Transverse colon (tissue), 4 donors: ENCODE data around the gene FTSJ3. TPM values are rescaled to one million over a fixed set of nuclear protein-coding genes. Genes with fewer than 3 reads are reported as not detected.

Experiments used
- DNase-seq: peaks from one replicate; pipeline ENCODE4 v3.0.0-alpha.2; 2019
- H3K27ac ChIP-seq, 4 donors: fragments of 200-600 bp; sonication (generic); 2 replicates each; pipeline ENCODE4 v1.5.1; 2016 to 2018; ENCODE audit warnings: inconsistent platforms in 4 of 4
- H3K27me3 ChIP-seq: fragments of 200-600 bp; sonication (generic); 2 replicates; pipeline ENCODE4 v1.5.1; 2017; ENCODE audit warnings: inconsistent platforms
- H3K36me3 ChIP-seq, 4 donors: fragments of 200-600 bp; sonication (generic); 2 replicates each; pipeline ENCODE4 v1.5.1; 2017 to 2019; ENCODE audit warnings: inconsistent platforms in 4 of 4
- H3K4me1 ChIP-seq, 4 donors: fragments of 200-600 bp; sonication (generic); 2 replicates each; pipeline ENCODE4 v1.5.1; 2017 to 2020; ENCODE audit warnings: inconsistent platforms in 4 of 4
- H3K4me3 ChIP-seq, 4 donors: fragments of 200-600 bp; sonication (generic); 1 replicate in 1 of 4; 2 replicates in 3 of 4; pipeline versions ENCODE4 v1.5.1 to v1.6.1; 2017 to 2019; ENCODE audit warnings: inconsistent platforms in 4 of 4
- H3K9me3 ChIP-seq, 2 donors: fragments of 200-600 bp; sonication (generic); 2 replicates each; pipeline ENCODE4 v1.5.1; 2017 to 2019; ENCODE audit warnings: inconsistent platforms in 2 of 2
- EP300 ChIP-seq: sonication (generic); formaldehyde crosslinking; IDR thresholded peaks from one replicate; pipeline ENCODE4 v1.6.1; 2017; ENCODE audit warnings: antibody characterized with exemption, low read depth
- POLR2A ChIP-seq: fragments of 450-650 bp; IDR thresholded peaks from one replicate; pipeline ENCODE4 v1.6.1; 2016; ENCODE audit warnings: antibody characterized with exemption, mild to moderate bottlenecking, moderate library complexity
- POLR2AphosphoS5 ChIP-seq, 3 donors: sonication (generic); formaldehyde crosslinking; IDR thresholded peaks; one replicate each; pipeline ENCODE4 v1.6.1; 2016; ENCODE audit warnings: antibody characterized with exemption in 3 of 3
- WGBS, 2 donors: methylation state at CpG; one replicate each; pipeline ENCODE4 v1.1.5; 2018; ENCODE audit warnings: low coverage in 1 of 2; 5-methylcytosine and 5-hydroxymethylcytosine counted together
- in situ Hi-C, 4 donors: fragments of 200-750 bp; cut with MboI; loops; one replicate each; pipeline versions ENCODE4 v1.15.0 to v1.15.1; 2017; ENCODE audit warnings: low sequenced_read_pairs in 3 of 4, low pct_ligation_motif_present in 1 of 4, low pct_unique_long_range_greater_than_20kb in 1 of 4
- intact Hi-C: fragments of 100-400 bp; cut with DNase I; formaldehyde crosslinking; loops from one replicate; pipeline ENCODE4 v1.15.1; 2023; ENCODE audit warnings: low total_unique reads
- total RNA-seq, 4 donors: library from RNA; depleted of rRNA; stranded (reverse); fragments of >200 nt; gene quantifications; one replicate each; pipeline ENCODE4 v1.1.0, GENCODE V29; 2016
- TF ChIP-seq, protein P1 (sequence below), 5 experiments: fragments of 200-600 bp in 3 of 5; fragments of 450-650 bp in 2 of 5; sonication (generic) in 3 of 5; IDR thresholded peaks; 1 replicate in 2 of 5; 2 replicates in 3 of 5; pipeline ENCODE4 v1.5.1; 2016 to 2017; ENCODE audit warnings: antibody characterized with exemption in 5 of 5, inconsistent platforms in 3 of 5, mild to moderate bottlenecking in 2 of 5, moderate library complexity in 1 of 5

Gene FTSJ3
- total RNA-seq, 4 donors from 2014 or later, result 17.7 to 45.9 (median 34.6) TPM

GRCh38 chr17:63850401-63850800, 22.9 kb upstream of the FTSJ3 start:
- H3K27ac ChIP-seq, result no peak overlapping the region
- TF ChIP-seq POLR2AphosphoS5 (IDR thresholded peaks at IDR 0.05) (no peak), POLR2A (no peak), EP300 (no peak)
- TF ChIP-seq, protein P1, sequence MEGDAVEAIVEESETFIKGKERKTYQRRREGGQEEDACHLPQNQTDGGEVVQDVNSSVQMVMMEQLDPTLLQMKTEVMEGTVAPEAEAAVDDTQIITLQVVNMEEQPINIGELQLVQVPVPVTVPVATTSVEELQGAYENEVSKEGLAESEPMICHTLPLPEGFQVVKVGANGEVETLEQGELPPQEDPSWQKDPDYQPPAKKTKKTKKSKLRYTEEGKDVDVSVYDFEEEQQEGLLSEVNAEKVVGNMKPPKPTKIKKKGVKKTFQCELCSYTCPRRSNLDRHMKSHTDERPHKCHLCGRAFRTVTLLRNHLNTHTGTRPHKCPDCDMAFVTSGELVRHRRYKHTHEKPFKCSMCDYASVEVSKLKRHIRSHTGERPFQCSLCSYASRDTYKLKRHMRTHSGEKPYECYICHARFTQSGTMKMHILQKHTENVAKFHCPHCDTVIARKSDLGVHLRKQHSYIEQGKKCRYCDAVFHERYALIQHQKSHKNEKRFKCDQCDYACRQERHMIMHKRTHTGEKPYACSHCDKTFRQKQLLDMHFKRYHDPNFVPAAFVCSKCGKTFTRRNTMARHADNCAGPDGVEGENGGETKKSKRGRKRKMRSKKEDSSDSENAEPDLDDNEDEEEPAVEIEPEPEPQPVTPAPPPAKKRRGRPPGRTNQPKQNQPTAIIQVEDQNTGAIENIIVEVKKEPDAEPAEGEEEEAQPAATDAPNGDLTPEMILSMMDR (IDR thresholded peaks at IDR 0.05), result no peak
- no peak overlapping the region for H3K4me3 ChIP-seq
- H3K27me3 ChIP-seq, result no peaks in the 10 kb centered on the region
- no peaks in the 10 kb centered on the region for H3K9me3 ChIP-seq
- DNase-seq, result no peak
- intact Hi-C loops, result no loop called here
- 80 to 84% methylated on average over 9 of the region's 9 CpGs for WGBS, 2 donors
- in situ Hi-C loops, result no loop called here
- peaks cover 0 to 17% (median 5%) of the 10 kb centered on the region in 4 donors for H3K4me1 ChIP-seq
- no peaks in the 10 kb centered on the region for H3K36me3 ChIP-seq

DNA sequence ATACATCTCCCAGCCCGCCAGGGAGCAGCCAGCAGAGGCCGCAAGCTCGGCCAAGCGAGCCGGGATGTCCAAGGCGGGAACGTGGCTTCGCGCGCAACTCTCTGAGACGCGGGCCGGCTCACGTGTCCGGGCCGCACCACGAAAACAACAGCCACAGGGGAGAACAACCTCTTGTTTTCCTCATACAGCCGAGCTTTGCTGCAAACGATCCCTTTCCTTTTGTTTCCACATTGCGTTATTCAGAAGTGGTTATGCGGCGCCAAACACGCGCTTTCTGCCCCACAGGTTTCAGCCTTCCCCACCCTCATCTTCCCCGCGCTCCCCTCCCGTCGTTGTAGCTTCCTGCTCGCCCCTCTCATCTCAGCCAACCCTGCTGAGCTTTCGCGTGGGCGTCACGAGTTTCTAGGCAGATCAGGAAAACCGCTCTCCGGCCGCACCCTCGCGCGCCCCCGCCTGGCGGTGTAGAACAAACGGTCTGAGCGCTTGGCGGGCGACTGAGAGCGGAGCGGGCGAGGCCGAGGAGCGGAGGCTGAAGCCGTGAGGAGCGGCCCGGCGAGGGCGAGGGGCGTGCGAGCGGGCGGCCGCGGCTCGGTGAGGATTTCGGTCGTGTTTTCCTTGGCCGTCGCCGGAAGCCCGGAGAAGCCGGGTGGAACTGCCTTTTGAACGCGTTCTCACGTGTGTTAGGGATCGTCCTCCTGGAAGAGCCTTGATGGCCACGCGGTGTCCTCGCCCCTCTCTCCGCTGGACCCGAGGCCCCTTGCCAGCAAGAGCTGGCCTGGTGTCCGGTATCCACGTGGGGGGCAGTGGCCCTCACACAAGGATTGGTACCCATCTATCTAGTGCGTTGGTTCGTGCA, 21.6 kb upstream of the FTSJ3 start:
- TF ChIP-seq EP300 (no peak), POLR2AphosphoS5 (IDR thresholded peaks at IDR 0.05) (peak in 1 of 3 donors; percentile 34), POLR2A (no peak)
- TF ChIP-seq, protein P1 (IDR thresholded peaks at IDR 0.05), result peak; percentile 54 to 72 (median 60)
- DNase-seq, result peak; percentile 93
- 0 to 35% methylated on average over 5 to 82 of the region's 82 CpGs for WGBS, 2 donors
- peak overlapping the region in 3 of 4 donors; percentile 5 to 42 (median 23) for H3K4me3 ChIP-seq
- no peaks in the 10 kb centered on the region for H3K9me3 ChIP-seq
- peak overlapping the region; percentile 3 to 58 (median 44) for H3K27ac ChIP-seq
- H3K27me3 ChIP-seq, result no peaks in the 10 kb centered on the region
- H3K36me3 ChIP-seq, result no peaks in the 10 kb centered on the region
- in situ Hi-C loops (no loop called here), intact Hi-C loops (loop anchor here (10.0 kb wide), 1 partner anchor 74 kb away; the partner anchor contains the start of genes CCDC47 and DDX42)
- H3K4me1 ChIP-seq, result peaks cover 0 to 17% (median 7%) of the 10 kb centered on the region in 4 donors

DNA sequence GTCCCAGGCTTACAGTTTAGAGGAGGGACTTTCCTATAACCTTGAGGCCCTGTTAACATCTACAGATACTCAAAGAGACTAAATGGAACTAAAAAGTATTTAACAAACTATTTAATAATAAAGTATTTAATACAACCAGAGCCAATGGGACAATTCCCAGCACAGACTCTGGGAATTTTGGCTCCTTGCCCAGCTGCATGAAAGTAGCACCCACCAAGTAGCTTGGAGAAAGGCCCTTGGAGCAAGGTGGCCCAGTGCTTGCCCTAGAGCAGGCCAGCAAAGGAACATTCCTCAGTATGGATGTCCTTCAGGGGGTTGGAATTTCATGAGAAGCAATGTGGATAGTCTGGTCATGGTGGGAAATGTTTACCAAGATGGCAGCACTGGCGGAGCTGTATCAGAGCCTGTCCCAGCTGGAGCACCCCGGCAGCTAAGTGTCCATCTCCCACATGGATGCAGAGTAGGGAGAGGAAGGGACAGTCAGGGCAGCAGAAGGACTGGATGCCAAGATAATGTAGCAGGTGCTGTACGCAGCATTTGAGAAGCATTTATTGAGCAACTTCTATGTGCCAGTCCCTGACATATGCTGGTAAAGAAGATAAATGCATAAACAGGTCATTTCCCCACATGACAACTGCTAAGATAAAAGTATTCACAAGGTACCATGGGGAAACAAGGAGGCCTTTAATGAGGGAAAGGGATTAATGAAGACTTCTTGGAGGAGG, 20.2 kb upstream of the FTSJ3 start:
- no peak overlapping the region for H3K4me3 ChIP-seq
- no peaks in the 10 kb centered on the region for H3K36me3 ChIP-seq
- TF ChIP-seq, protein P1 (IDR thresholded peaks at IDR 0.05), result no peak
- TF ChIP-seq POLR2A (no peak), EP300 (no peak), POLR2AphosphoS5 (IDR thresholded peaks at IDR 0.05) (no peak)
- DNase-seq, result no peak
- H3K4me1 ChIP-seq, result peaks cover 0 to 17% (median 12%) of the 10 kb centered on the region in 4 donors
- H3K27ac ChIP-seq, result no peak overlapping the region
- in situ Hi-C loops, result no loop called here
- intact Hi-C loops, result loop anchor here (10.0 kb wide), 1 partner anchor 73 kb away; the partner anchor contains the start of genes CCDC47 and DDX42
- WGBS, 2 donors, result 59% methylated on average over 3 of the region's 3 CpGs; no CpG with 5 or more reads in 1 of the 2 donors
- H3K9me3 ChIP-seq, result no peaks in the 10 kb centered on the region
- H3K27me3 ChIP-seq, result no peaks in the 10 kb centered on the region

DNA sequence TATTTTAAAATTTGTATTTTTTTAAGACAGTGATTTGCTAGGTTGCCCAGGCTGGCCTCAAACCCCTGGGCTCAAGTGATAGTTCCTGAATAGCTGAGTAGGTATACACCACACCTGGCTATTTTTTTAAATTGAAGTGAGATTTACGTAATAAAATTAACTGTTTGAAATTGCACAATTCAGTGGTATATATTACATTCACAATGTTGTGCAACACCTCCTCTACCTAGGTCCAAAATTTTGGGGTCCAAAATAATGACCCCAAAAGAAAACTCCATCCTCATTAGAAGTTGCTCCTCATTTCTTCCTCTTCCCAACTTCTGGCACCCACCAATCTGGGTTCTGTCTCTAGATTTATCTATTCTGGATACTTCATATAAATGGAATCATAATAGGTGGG, 18.0 kb upstream of the FTSJ3 start:
- 3 to 25% methylated on average over 1 of the region's 1 CpG for WGBS, 2 donors
- TF ChIP-seq, protein P1 (IDR thresholded peaks at IDR 0.05), result no peak
- no peak for TF ChIP-seq POLR2AphosphoS5 (IDR thresholded peaks at IDR 0.05)
- TF ChIP-seq POLR2A, result no peak
- TF ChIP-seq EP300, result no peak
- in situ Hi-C loops, result no loop called here
- H3K9me3 ChIP-seq, result no peaks in the 10 kb centered on the region
- H3K4me1 ChIP-seq, result peaks cover 10 to 28% (median 23%) of the 10 kb centered on the region in 4 donors
- H3K4me3 ChIP-seq, result no peak overlapping the region
- no peak overlapping the region for H3K27ac ChIP-seq
- no peaks in the 10 kb centered on the region for H3K36me3 ChIP-seq
- DNase-seq, result no peak
- H3K27me3 ChIP-seq, result no peaks in the 10 kb centered on the region
- intact Hi-C loops, result loop anchor here (10.0 kb wide), 1 partner anchor 71 kb away; the partner anchor contains the start of genes CCDC47 and DDX42
